HepG2 (cell line): ENCODE measurements around the gene JMJD8. TPM values are rescaled to one million over a fixed set of nuclear protein-coding genes. Genes with fewer than 3 reads are reported as not detected.

Experiments used
- AGO1 ChIP-seq: fragments of 200-400 bp; formaldehyde crosslinking; IDR thresholded peaks from 2 replicates; pipeline ENCODE4 v1.6.1; 2017; ENCODE audit warnings: mild to moderate bottlenecking, low read depth, low read length, moderate library complexity; ENCODE audit not compliant: poor library complexity, severe bottlenecking
- CENPT ChIP-seq: sonication (generic); formaldehyde crosslinking; IDR thresholded peaks from 2 replicates; pipeline ENCODE4 v1.8.0; 2022; ENCODE audit warnings: low read depth, mild to moderate bottlenecking, moderate library complexity, missing genetic modification reagents
- ETV6 ChIP-seq: sonication (generic); formaldehyde crosslinking; conservative IDR thresholded peaks from 2 replicates; pipeline ENCODE4 v1.4.0; 2020; ENCODE audit warnings: missing genetic modification reagents
- ISX ChIP-seq: sonication (generic); formaldehyde crosslinking; conservative IDR thresholded peaks from 2 replicates; pipeline ENCODE4 v1.5.0; 2020; ENCODE audit warnings: missing genetic modification reagents
- KIAA2018 ChIP-seq: sonication (generic); formaldehyde crosslinking; IDR thresholded peaks from 2 replicates; pipeline ENCODE4 v1.5.0; 2020; ENCODE audit warnings: mild to moderate bottlenecking, missing genetic modification reagents, borderline replicate concordance
- KLF6 ChIP-seq: IDR thresholded peaks from 2 replicates; pipeline ENCODE4 v1.8.0; 2016; ENCODE audit warnings: missing biosample characterization, missing genetic modification reagents
- TFDP2 ChIP-seq: sonication (generic); formaldehyde crosslinking; IDR thresholded peaks from 2 replicates; pipeline ENCODE4 v1.4.0; 2020; ENCODE audit warnings: missing genetic modification reagents
- XRCC5 ChIP-seq: fragments of 200-400 bp; formaldehyde crosslinking; optimal IDR thresholded peaks from 2 replicates; pipeline ENCODE3; 2017; ENCODE audit warnings: mild to moderate bottlenecking, low read length
- ZBTB34 ChIP-seq: sonication (generic); formaldehyde crosslinking; IDR thresholded peaks from 2 replicates; pipeline ENCODE4 v1.8.0; 2022; ENCODE audit warnings: mild to moderate bottlenecking, missing genetic modification reagents
- ZFAT ChIP-seq: sonication (generic); formaldehyde crosslinking; conservative IDR thresholded peaks from 2 replicates; pipeline ENCODE4 v1.8.1; 2023; ENCODE audit warnings: missing genetic modification reagents, inconsistent platforms
- ZFP82 ChIP-seq: sonication (generic); formaldehyde crosslinking; IDR thresholded peaks from 2 replicates; pipeline ENCODE4 v1.5.1; 2020; ENCODE audit warnings: mild to moderate bottlenecking, missing genetic modification reagents, borderline replicate concordance
- ZNF18 ChIP-seq: sonication (generic); formaldehyde crosslinking; IDR thresholded peaks from 2 replicates; pipeline ENCODE4 v1.8.0; 2022; ENCODE audit warnings: mild to moderate bottlenecking, missing genetic modification reagents; ENCODE audit not compliant: insufficient replicate concordance
- ZNF432 ChIP-seq: sonication (generic); formaldehyde crosslinking; IDR thresholded peaks from 2 replicates; pipeline ENCODE4 v1.5.0; 2020; ENCODE audit warnings: missing genetic modification reagents, mild to moderate bottlenecking, borderline replicate concordance
- ZUFSP ChIP-seq: sonication (generic); formaldehyde crosslinking; IDR thresholded peaks from 2 replicates; pipeline ENCODE4 v1.9.0; 2021; ENCODE audit warnings: missing genetic modification reagents, mild to moderate bottlenecking, borderline replicate concordance
- polyA plus RNA-seq, 8 experiments: library from polyadenylated mRNA; depleted of rRNA in 3 of 8; stranded (reverse) in 7 of 8; unstranded in 1 of 8; fragments of >200 nt; fragmentation: Illumina TruSeq in 4 of 8; extraction: Trizol in 4 of 8; gene quantifications; 2 replicates each; pipeline versions ENCODE4 v1.2.1 to v1.2.3, GENCODE V29; 2011 to 2016; ENCODE audit warnings: low read depth in 4 of 8, missing spikeins in 1 of 8, mixed read lengths in 1 of 8; ENCODE audit not compliant: insufficient read depth in 1 of 8
- total RNA-seq, 5 experiments: library from RNA; depleted of rRNA; stranded (reverse); fragments of >200 nt; fragmentation: Illumina TruSeq; extraction: Trizol; gene quantifications; 2 replicates each; pipeline ENCODE4 v1.2.3, GENCODE V29; 2016; ENCODE audit warnings: low read depth in 1 of 5

JMJD8 gene
- total and polyA plus RNA-seq, 2 of the 13 experiments (the other 11 are each of a cell fraction or from before 2014, with no cell fraction given), result 2.6 to 11.8 TPM

GRCh38 chr16:695355-696089, 11.4 kb upstream of the JMJD8 start (continued):
- no peak for TF ChIP-seq KIAA2018
- no peak for TF ChIP-seq ISX
- TF ChIP-seq ZBTB34, result no peak
- TF ChIP-seq ZUFSP, result no peak
- TF ChIP-seq ZNF432 (CRISPR knock-in tag), result no peak
- TF ChIP-seq ZFP82 (CRISPR knock-in tag), result no peak
- TF ChIP-seq AGO1, result no peak
- no peak for TF ChIP-seq KLF6
- peak; percentile 92; the same call in 1 of the 2 replicates for TF ChIP-seq CENPT (CRISPR knock-in tag)
- TF ChIP-seq TFDP2 (CRISPR knock-in tag), result no peak
- no peak for TF ChIP-seq ZNF18 (CRISPR knock-in tag)
- TF ChIP-seq XRCC5, result no peak
- TF ChIP-seq ETV6 (CRISPR knock-in tag), result no peak
- TF ChIP-seq ZFAT (CRISPR knock-in tag), result no peak
